ENCODE measurements around the gene PMPCA.

Gene PMPCA
- total RNA-seq: 66.3 to 80.8 reads per million in 2 donors

GRCh38 chr9:136410500-136411287 is at the start of gene PMPCA, which contains the start of gene ENTR1:
PMPCA (plus strand) TSS chr9:136410658; CDS start chr9:136410669, 11 bp downstream.
ENTR1 (minus strand) TSS chr9:136410614; CDS start chr9:136410397, 217 bp downstream.
- peak; percentile 97 for DNase-seq

DNA sequence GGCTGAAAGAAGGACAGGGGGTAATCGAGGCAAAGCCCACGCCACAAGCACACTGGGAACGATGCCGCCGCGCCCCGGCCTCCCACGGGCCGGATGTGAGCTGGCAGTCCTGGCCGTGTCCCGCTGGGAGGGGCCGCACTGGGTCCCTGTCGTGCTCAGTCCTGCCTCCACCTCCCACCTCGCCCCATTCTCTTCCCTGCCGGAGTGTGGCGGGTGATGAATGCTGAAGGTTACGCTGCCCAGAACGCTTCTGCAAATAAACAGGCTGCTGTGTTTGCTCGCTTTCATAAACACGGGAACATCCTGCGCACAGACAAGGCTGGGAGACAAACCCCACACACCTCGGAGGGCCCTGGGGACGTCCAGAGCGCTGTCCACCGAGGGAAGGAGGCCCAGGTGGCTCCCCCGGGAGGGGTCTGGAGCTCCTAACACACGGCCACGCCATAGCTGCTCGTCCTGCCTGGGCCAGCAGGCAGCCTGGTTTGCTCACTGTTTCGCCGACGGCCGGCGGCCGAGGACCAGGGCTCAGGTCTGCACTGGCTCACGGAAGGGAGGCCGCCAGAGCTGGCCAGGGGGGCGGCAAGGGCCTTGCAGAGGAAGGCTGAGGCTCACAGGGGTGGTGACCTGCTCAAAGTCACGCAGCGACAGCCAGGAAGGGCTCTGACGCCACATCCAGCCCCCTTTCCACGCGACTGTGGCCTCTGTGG is 49.3 kb upstream of the PMPCA start:
- DNase-seq: no peak

DNA sequence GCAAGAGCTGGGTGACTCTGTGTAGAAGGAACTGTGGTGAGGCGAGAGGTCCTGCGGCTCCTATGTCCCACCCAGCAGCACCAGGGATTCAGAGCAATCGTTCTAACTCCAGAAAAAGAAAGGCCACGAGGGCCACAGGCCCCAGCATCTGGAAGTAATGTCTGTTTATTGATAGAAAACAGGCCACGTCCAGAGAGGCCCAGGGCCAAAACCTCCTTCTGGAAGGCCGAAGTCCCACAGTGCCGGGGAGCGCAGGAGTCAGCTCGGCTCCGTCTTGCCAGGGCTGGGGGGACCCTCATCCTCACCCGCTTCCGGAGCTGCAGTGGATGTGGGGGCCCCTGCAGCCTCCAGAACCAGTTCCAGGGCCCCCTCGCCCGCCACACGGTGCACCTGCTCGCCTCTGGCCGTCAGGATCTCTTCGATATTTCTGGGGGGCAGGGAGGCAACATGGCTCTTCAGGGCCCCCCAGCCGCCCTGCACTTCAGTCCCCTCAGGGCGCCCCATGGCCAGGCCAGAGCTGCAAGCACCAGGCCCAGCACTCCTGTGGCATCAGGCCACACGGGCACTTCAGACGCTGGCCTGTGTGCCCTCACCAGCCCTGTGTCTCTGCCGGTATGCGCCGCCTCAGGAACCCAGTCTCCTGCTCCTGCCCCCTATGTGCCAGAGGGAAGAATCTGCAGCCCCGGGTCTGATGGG is 48.6 kb upstream of the PMPCA start:
- DNase-seq: no peak

DNA sequence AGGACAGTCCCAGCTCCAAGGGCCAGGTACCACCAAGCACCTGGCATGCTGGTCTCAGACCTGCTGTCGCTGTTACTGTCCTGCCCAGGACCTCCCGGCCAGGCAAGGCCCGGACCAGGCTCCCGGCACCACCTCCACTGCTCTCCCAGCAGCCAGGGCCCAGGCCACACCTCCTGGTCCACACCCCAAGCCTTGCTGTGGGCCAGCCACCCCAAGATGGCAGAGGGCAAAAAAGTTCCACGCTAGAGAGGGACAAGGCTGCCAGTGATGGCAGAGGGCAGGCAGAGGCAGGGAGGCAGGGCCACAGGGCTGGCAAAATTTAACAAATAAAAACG is 48.0 kb upstream of the PMPCA start:
- DNase-seq: no peak

DNA sequence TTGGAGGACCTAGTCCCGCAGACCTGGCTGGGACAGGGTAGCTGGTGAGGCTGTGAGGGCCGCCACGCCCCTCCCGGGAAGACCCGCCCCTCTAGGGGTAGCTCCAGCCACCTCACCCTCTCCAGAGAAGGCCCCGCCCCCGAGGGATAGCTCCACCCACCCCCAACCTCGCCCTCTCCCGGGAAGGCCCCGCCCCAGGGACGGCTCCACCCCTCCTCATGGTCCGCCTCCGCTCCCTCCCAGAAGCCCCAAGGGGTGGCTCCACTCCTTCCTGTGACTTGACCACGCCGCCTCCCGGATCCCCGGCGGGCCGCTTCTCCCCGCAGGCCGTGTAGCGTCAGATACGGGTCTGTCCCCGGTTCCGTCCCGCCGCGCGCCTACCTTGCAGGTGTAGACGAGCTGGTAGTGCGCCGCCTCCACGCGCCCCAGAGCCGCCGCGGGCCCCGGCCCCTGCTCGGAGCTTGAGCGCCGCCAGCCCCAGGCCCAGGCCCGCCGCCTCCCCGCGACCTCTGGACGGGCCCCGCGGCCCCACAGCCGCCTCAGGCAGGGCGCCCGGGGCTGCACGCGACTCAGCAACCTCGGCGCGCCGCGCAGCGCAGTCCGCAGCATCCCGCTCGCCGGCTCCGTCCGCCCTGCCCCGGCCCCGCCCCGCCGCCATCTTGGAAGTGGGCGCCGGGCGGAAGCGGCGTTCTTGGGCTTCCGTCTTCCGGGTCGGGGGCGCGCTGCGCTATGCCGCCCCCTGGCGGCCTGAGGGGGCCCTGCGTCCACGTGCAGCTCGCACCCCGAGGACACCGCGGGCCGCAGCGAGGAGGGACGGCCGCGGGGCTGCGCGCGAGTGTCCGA is 47.1 kb upstream of the PMPCA start, which contains the start of gene DNLZ:
DNLZ (minus strand) TSS at position 639 of the 843 bp plus-strand sequence; CDS start at position 609, 30 bp downstream.
- peak; percentile 90 for DNase-seq

- DNase-seq: no peak
Observed at GRCh38 chr9:136363949-136364748, 46.3 kb upstream of the PMPCA start.

DNA sequence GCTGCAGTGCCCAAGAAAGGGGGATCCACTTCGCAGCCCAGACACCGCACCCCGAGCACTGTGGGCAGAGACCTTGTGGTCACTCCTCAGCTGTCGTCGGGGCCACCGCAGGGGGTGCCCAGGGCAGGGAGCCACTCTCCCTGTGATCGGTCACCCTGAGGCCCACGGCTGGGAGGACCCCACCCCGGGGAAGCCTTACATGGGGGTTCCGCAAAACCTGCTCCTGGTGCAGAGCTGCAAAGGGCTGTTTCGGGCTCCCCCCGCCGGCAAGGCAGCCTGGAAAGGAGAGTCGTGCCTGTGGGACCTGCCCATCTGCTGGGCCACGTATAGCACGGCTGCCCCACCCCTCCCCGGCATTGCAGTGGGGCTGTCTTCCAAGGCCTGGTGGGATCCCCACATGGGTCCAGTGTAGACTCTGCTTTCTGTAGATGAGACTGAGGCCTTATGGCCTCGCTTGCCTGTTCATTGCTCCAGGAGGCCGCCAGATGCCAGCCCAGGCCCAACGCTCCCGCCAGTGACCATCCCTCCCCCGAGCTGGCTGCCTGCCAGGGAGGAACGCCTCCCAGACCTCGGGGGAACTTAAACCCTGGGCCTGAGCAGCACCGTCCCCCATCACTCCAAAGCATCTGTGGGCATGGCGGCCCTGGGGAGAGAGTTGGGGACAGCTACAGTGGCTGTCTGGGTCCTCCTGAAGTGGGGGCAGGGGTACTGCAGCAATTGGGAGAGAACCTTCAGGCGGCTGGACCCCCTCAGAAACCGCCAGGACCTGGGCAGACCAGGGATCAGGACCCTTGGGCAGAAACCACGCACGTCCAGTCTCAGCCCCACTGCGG is 45.3 kb upstream of the PMPCA start:
- no peak for DNase-seq

- DNase-seq: no peak
Observed at GRCh38 chr9:136365775-136366222, 44.7 kb upstream of the PMPCA start.

GRCh38 chr9:136366826-136367225 is 43.6 kb upstream of the PMPCA start:
- DNase-seq: no peak

- DNase-seq: no peak
Observed at GRCh38 chr9:136367296-136368145, 42.9 kb upstream of the PMPCA start.

DNA sequence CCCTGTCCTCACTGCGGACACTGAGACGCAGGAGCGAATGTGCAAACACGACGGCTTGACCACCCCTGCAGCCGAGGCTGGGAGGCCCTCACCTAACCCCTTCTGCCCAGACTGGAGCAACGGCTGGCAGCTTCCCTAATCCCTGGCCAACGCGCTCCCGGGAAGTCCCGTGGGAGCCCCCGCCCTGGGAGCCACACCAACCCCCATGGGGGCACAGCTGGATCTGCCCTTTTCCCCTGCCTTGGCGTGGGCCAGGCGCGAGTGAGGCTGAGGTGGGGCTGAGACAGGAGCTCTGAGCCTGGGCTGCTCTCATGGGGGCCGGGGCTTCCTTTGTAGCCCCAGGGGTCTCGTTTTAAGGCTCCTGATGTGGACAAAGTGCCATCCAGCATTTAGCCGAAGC is 42.3 kb upstream of the PMPCA start:
- DNase-seq: no peak

DNA sequence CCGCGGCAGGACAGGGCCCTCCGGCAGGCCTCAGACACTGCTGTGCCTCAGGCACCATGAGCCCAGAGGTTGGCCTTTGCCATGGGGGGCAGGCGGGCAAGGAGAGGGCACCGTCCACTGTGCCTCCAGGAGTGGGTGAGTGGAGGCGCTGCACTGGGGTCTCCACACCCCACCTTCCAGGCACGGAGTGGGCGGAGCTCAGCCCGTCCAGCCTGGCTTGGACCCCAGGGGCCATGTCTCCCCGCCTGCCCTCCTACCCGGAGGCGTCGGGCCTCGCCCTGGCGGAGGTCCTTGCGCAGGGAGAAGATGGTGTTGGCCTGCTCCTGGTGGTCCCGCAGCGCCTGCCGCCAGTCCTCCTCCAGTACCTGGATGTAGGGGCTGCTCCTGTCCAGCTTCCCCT is 40.4 kb upstream of the PMPCA start:
- no peak for DNase-seq

DNA sequence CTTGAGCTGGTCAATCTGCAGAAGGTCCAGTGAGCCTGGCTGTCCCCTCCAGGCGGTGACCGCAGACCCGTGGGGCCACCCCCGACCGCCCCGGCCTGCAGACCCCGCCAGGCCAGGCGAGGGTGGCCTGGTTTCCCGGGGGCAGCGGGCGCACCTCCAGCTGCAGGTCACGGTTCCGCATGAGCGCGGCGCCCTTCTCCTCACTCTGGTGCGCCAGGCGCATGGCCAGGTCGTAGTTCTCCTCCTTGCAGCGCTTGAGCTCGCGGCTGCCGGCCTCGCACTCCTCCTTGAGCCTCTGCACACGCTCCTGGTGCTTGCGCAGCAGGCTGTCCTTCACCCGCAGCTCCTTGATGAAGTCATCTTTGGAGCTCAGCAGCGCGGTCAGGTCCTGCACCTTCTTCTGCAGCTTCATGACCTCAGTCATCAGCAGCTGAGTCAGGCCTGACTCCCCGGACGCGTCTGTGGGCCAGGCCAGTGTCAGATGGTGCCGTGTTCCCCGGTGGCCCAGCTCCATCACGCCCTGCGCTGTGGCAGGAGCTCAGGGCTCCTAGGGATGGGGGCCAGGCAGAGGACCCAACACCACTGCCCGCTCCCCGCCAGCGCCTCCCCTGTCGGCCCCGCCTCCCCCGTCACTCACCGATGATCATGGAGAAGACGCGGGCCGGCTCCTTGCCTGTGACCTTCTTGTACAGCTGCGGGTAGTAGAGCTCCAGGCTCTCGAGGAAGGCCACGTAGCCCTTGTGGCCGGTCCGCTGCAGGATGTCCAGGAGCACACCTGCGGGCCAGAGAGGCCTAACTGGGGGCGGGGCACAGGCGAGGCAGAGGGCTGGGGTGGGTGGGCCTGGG is 39.5 kb upstream of the PMPCA start:
- DNase-seq: no peak

DNA sequence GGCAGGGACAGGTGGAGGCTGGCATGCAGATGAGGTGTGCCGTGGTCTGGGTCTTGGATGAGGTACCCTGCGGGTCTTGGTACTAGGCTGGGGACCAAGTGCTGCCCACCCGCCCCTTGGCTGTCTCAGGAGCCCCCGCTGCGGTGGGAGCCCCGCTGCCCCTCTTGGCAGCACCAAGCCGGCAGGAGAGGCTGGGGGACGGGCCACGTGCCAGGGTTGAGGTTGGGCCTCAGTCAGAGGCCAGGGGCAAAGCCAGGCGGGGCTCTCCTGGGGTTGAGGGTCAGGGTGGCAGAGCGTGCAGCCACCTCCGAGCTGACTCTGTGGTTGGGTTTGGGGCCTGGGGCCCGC is 39.0 kb upstream of the PMPCA start:
- no peak for DNase-seq

- DNase-seq: no peak
Observed at GRCh38 chr9:136372006-136372405, 38.5 kb upstream of the PMPCA start.

- DNase-seq: no peak
Observed at GRCh38 chr9:136372561-136373299, 37.7 kb upstream of the PMPCA start.

DNA sequence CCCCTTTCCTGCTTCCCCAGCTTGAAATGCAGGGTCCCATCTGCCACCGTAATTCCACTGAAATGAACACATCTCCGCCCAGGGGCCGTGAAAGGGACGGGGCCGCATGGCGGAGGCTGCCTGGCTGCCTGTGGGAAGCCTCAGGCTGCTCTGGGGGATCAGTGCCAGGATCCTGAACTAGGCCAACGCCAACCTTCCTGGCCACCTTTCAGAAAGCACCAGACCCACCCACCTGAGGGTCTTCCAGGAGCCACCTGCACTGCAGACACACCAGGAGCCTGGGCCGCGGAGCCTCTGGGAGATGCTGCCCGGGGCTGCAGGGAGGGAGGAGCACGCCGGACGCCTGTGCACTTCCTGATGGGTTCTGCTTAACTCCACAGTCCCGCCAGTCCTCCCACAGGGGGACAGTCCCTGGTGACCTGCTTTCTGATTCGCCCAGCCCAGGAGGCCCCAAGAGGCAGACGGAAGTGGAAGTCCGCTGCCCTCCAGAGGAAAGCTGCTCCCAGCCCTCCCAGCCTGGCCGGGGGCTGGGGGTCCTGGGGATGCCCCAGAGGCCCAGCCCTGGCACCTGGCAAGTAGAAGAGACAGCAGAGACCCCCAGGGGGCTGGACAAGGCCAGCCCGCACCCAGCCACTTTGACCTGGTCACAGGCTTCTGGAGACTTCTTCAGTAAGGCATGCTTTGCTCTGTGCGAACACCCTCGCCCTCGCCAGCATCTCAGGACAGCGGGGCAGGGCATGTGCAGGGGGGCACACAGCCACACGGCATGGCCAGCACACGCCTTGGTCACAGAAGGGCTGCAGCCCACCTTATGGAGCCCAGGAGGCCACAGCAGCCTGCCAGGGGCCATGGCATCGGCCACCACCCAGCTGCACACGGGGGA is 36.9 kb upstream of the PMPCA start, which contains the start of gene CARD9:
CARD9 (minus strand) TSS at position 370 of the 883 bp plus-strand sequence. CDS start 1,591 bp downstream, outside the sequence.
- no peak for DNase-seq

Measured in T-helper 9 cell (primary cell).